Right atrium auricular region (tissue), 2 donors: ENCODE results near the gene PRELID1. TPM values are rescaled to one million over a fixed set of nuclear protein-coding genes. Genes with fewer than 3 reads are reported as not detected.

Experiments used
- DNase-seq: peaks from one replicate; pipeline ENCODE4 v3.0.0-alpha.2; 2019; ENCODE audit warnings: low spot score
- H3K27ac ChIP-seq, 2 donors: fragments of 200-600 bp; sonication (generic); 1 replicate in 1 of 2; 2 replicates in 1 of 2; pipeline ENCODE4 v1.5.1; 2016 to 2019
- H3K27me3 ChIP-seq, 2 donors: fragments of 200-600 bp; sonication (generic); one replicate each; pipeline versions ENCODE4 v1.5.1 to v1.6.0; 2017 to 2019
- H3K36me3 ChIP-seq: fragments of 200-600 bp; sonication (generic); one replicate; pipeline ENCODE4 v1.5.1; 2016
- H3K4me1 ChIP-seq, 2 donors: fragments of 200-600 bp; sonication (generic); one replicate each; pipeline versions ENCODE4 v1.5.1 to v1.6.0; 2017 to 2019
- H3K4me3 ChIP-seq, 2 donors: fragments of 200-600 bp; sonication (generic); 1 replicate in 1 of 2; 2 replicates in 1 of 2; pipeline ENCODE4 v1.5.1; 2017 to 2019; ENCODE audit warnings: mild to moderate bottlenecking in 1 of 2, moderate library complexity in 1 of 2
- H3K9me3 ChIP-seq, 2 donors: fragments of 200-600 bp; sonication (generic); one replicate each; pipeline ENCODE4 v1.5.1; 2019
- CTCF ChIP-seq, 2 donors: fragments of 200-600 bp; sonication (generic); IDR thresholded peaks; one replicate each; pipeline ENCODE4 v1.5.1; 2019; ENCODE audit warnings: antibody characterized with exemption in 2 of 2
- total RNA-seq, 2 donors: library from RNA; depleted of rRNA; stranded (reverse); fragments of >200 nt; gene quantifications; one replicate each; pipeline ENCODE4 v1.1.0, GENCODE V29; 2016

Gene PRELID1
- total RNA-seq, 2 donors from 2014 or later = 26.7 to 44.3 TPM

- no peak for TF ChIP-seq CTCF (IDR thresholded peaks at IDR 0.05)
- no peak for DNase-seq
- Histone ChIP-seq H3K4me1 (peaks cover 0 to 17% of the 10 kb centered on the region in 2 donors), H3K4me3 (no peak overlapping the region), H3K27ac (no peak overlapping the region), H3K27me3 (no peaks in the 10 kb centered on the region), H3K9me3 (no peaks in the 10 kb centered on the region), H3K36me3 (peaks cover 64% of the 10 kb centered on the region)
Observed at GRCh38 chr5:177294632-177295031, 9.0 kb upstream of the PRELID1 start.

GRCh38 chr5:177295924-177296323, 7.7 kb upstream of the PRELID1 start:
- H3K36me3 ChIP-seq = peaks cover 52% of the 10 kb centered on the region
- no peak for DNase-seq
- H3K27ac ChIP-seq = no peak overlapping the region
- no peaks in the 10 kb centered on the region for H3K27me3 ChIP-seq
- H3K4me3 ChIP-seq = no peak overlapping the region
- H3K9me3 ChIP-seq = no peaks in the 10 kb centered on the region
- no peak for TF ChIP-seq CTCF (IDR thresholded peaks at IDR 0.05)
- peaks cover 0 to 30% of the 10 kb centered on the region in 2 donors for H3K4me1 ChIP-seq

GRCh38 chr5:177296581-177296980, 7.0 kb upstream of the PRELID1 start:
- Histone ChIP-seq H3K4me1 (peaks cover 0 to 37% of the 10 kb centered on the region in 2 donors), H3K27me3 (no peaks in the 10 kb centered on the region), H3K27ac (no peak overlapping the region), H3K4me3 (no peak overlapping the region), H3K9me3 (no peaks in the 10 kb centered on the region), H3K36me3 (peaks cover 47% of the 10 kb centered on the region)
- no peak for TF ChIP-seq CTCF (IDR thresholded peaks at IDR 0.05)
- no peak for DNase-seq

GRCh38 chr5:177297922-177298321, 5.7 kb upstream of the PRELID1 start:
- peaks cover 0 to 50% of the 10 kb centered on the region in 2 donors for H3K4me1 ChIP-seq
- H3K27me3 ChIP-seq = no peaks in the 10 kb centered on the region
- peaks cover 33% of the 10 kb centered on the region for H3K36me3 ChIP-seq
- no peak overlapping the region for H3K4me3 ChIP-seq
- TF ChIP-seq CTCF (IDR thresholded peaks at IDR 0.05) = no peak
- no peaks in the 10 kb centered on the region for H3K9me3 ChIP-seq
- no peak overlapping the region for H3K27ac ChIP-seq
- DNase-seq = no peak

- H3K36me3 ChIP-seq = peaks cover 16% of the 10 kb centered on the region
- no peaks in the 10 kb centered on the region for H3K9me3 ChIP-seq
- no peak overlapping the region for H3K4me3 ChIP-seq
- no peak for TF ChIP-seq CTCF (IDR thresholded peaks at IDR 0.05)
- peak overlapping the region; percentile 19 to 61 for H3K27ac ChIP-seq
- H3K4me1 ChIP-seq = peaks cover 0 to 61% of the 10 kb centered on the region in 2 donors
- no peak for DNase-seq
- H3K27me3 ChIP-seq = no peaks in the 10 kb centered on the region
Observed at GRCh38 chr5:177299697-177300096, 3.9 kb upstream of the PRELID1 start.

- no peak overlapping the region for H3K4me3 ChIP-seq
- TF ChIP-seq CTCF (IDR thresholded peaks at IDR 0.05) = peak in 1 of 2 donors; percentile 29
- peak; percentile 51 for DNase-seq
- H3K27ac ChIP-seq = peak overlapping the region; percentile 19 to 61
- peaks cover 0 to 68% of the 10 kb centered on the region in 2 donors for H3K4me1 ChIP-seq
- no peaks in the 10 kb centered on the region for H3K27me3 ChIP-seq
- H3K36me3 ChIP-seq = peaks cover 15% of the 10 kb centered on the region
- no peaks in the 10 kb centered on the region for H3K9me3 ChIP-seq
Observed at GRCh38 chr5:177300236-177300880, 3.2 kb upstream of the PRELID1 start.
